ENCODE data around the gene NRXN3.

The NRXN3 gene

GRCh38 chr14:78254911-78255461 lies 84.8 kb downstream of the NRXN3 start:
- peaks cover 2% of the 10 kb centered on the region for H3K27me3 ChIP-seq (ENCODE audit: insufficient read depth, poor library complexity, severe bottlenecking)
- no peaks in the 10 kb centered on the region for H3K36me3 ChIP-seq (ENCODE audit: low read depth)
- peaks cover 21% of the 10 kb centered on the region for H3K4me1 ChIP-seq (ENCODE audit: insufficient read depth, poor library complexity, severe bottlenecking)
- H3K27ac ChIP-seq (ENCODE audit: poor library complexity, severe bottlenecking): peak overlapping the region; percentile 66
- no peaks in the 10 kb centered on the region for H3K9me3 ChIP-seq (ENCODE audit: severe bottlenecking)
- H3K4me3 ChIP-seq (ENCODE audit: severe bottlenecking): no peak overlapping the region
- TF ChIP-seq, protein P1, sequence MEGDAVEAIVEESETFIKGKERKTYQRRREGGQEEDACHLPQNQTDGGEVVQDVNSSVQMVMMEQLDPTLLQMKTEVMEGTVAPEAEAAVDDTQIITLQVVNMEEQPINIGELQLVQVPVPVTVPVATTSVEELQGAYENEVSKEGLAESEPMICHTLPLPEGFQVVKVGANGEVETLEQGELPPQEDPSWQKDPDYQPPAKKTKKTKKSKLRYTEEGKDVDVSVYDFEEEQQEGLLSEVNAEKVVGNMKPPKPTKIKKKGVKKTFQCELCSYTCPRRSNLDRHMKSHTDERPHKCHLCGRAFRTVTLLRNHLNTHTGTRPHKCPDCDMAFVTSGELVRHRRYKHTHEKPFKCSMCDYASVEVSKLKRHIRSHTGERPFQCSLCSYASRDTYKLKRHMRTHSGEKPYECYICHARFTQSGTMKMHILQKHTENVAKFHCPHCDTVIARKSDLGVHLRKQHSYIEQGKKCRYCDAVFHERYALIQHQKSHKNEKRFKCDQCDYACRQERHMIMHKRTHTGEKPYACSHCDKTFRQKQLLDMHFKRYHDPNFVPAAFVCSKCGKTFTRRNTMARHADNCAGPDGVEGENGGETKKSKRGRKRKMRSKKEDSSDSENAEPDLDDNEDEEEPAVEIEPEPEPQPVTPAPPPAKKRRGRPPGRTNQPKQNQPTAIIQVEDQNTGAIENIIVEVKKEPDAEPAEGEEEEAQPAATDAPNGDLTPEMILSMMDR (IDR thresholded peaks at IDR 0.05; ENCODE audit: poor library complexity, severe bottlenecking): no peak
- ATAC-seq (ENCODE audit: low read depth) (peak; percentile 63), DNase-seq (ENCODE audit: low spot score) (peak; percentile 97)

- H3K4me3 ChIP-seq (ENCODE audit: severe bottlenecking): no peak overlapping the region
- DNase-seq (ENCODE audit: low spot score) (no peak), ATAC-seq (ENCODE audit: low read depth) (no peak)
- H3K9me3 ChIP-seq (ENCODE audit: severe bottlenecking): no peaks in the 10 kb centered on the region
- no peak overlapping the region for H3K27ac ChIP-seq (ENCODE audit: poor library complexity, severe bottlenecking)
- TF ChIP-seq, protein P1 (IDR thresholded peaks at IDR 0.05; ENCODE audit: poor library complexity, severe bottlenecking): no peak
- H3K4me1 ChIP-seq (ENCODE audit: insufficient read depth, poor library complexity, severe bottlenecking): peaks cover 10% of the 10 kb centered on the region
- H3K27me3 ChIP-seq (ENCODE audit: insufficient read depth, poor library complexity, severe bottlenecking): peaks cover 24% of the 10 kb centered on the region
- H3K36me3 ChIP-seq (ENCODE audit: low read depth): no peaks in the 10 kb centered on the region
Observed at GRCh38 chr14:78259831-78260230, 89.7 kb downstream of the NRXN3 start.

- no peak for DNase-seq (ENCODE audit: low spot score)
- ATAC-seq (ENCODE audit: low read depth): peak; percentile 50; the same call in 1 of the 3 replicates
- Histone ChIP-seq H3K27ac (ENCODE audit: poor library complexity, severe bottlenecking) (no peak overlapping the region), H3K4me3 (ENCODE audit: severe bottlenecking) (no peak overlapping the region), H3K9me3 (ENCODE audit: severe bottlenecking) (no peaks in the 10 kb centered on the region), H3K4me1 (ENCODE audit: insufficient read depth, poor library complexity, severe bottlenecking) (no peaks in the 10 kb centered on the region), H3K27me3 (ENCODE audit: insufficient read depth, poor library complexity, severe bottlenecking) (peaks cover 15% of the 10 kb centered on the region), H3K36me3 (ENCODE audit: low read depth) (no peaks in the 10 kb centered on the region)
- TF ChIP-seq, protein P1 (IDR thresholded peaks at IDR 0.05; ENCODE audit: poor library complexity, severe bottlenecking): no peak
Observed at GRCh38 chr14:78278464-78279250, 108.5 kb downstream of the NRXN3 start.

- Histone ChIP-seq H3K4me1 (ENCODE audit: insufficient read depth, poor library complexity, severe bottlenecking) (no peaks in the 10 kb centered on the region), H3K27me3 (ENCODE audit: insufficient read depth, poor library complexity, severe bottlenecking) (peaks cover 24% of the 10 kb centered on the region), H3K4me3 (ENCODE audit: severe bottlenecking) (no peak overlapping the region), H3K36me3 (ENCODE audit: low read depth) (no peaks in the 10 kb centered on the region), H3K9me3 (ENCODE audit: severe bottlenecking) (no peaks in the 10 kb centered on the region), H3K27ac (ENCODE audit: poor library complexity, severe bottlenecking) (no peak overlapping the region)
- ATAC-seq (ENCODE audit: low read depth): no peak
- TF ChIP-seq, protein P1 (IDR thresholded peaks at IDR 0.05; ENCODE audit: poor library complexity, severe bottlenecking): no peak
- no peak for DNase-seq (ENCODE audit: low spot score)
Observed at GRCh38 chr14:78282437-78282836, 112.3 kb downstream of the NRXN3 start.

DNA sequence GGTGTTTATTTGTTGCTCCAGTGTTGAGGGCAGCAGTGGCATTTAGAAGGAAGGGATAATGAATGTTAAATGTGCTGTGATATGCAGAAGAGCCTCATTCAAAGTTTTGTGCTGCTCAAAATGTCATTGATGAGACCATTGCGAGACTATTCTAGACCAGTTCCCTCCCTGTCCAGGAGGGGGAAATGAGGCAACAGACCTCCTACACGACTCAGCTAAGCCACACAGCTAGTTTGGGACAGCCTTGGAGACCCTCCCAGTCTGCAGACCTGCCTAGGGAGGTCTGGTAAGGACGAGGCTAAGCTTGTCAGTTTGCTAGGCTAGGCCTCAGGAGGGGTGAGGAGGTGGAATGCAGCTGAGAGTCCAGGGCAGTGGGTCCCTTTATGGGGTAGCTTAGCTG lies 116.0 kb downstream of the NRXN3 start:
- TF ChIP-seq, protein P1 (IDR thresholded peaks at IDR 0.05; ENCODE audit: poor library complexity, severe bottlenecking): no peak
- ATAC-seq (ENCODE audit: low read depth): 0 out of 3 replicates have a peak, but pooled peaks have one; percentile 15
- no peaks in the 10 kb centered on the region for H3K36me3 ChIP-seq (ENCODE audit: low read depth)
- no peaks in the 10 kb centered on the region for H3K9me3 ChIP-seq (ENCODE audit: severe bottlenecking)
- no peaks in the 10 kb centered on the region for H3K4me1 ChIP-seq (ENCODE audit: insufficient read depth, poor library complexity, severe bottlenecking)
- H3K27ac ChIP-seq (ENCODE audit: poor library complexity, severe bottlenecking): no peak overlapping the region
- H3K4me3 ChIP-seq (ENCODE audit: severe bottlenecking): no peak overlapping the region
- peaks cover 19% of the 10 kb centered on the region for H3K27me3 ChIP-seq (ENCODE audit: insufficient read depth, poor library complexity, severe bottlenecking)
- DNase-seq (ENCODE audit: low spot score): no peak

All from RWPE2 (cell line).